Muscle layer of duodenum (tissue), 2 donors: Measurements from ENCODE around the gene TREH.
"Not testable (repeated sequence)": the region's sequence is repeated elsewhere in the genome, so short reads cannot be mapped to it uniquely, and the experiment has no call there.

Source experiments
- H3K27ac ChIP-seq: one replicate; pipeline ENCODE4 v1.7.0; 2013; ENCODE audit warnings: mild to moderate bottlenecking, low read length
- H3K27me3 ChIP-seq: one replicate; pipeline ENCODE4 v1.7.0; 2013; ENCODE audit warnings: low read depth, mild to moderate bottlenecking, control low read depth, low read length
- H3K36me3 ChIP-seq, 2 donors: one replicate each; pipeline ENCODE4 v1.7.0; 2013; ENCODE audit warnings: low read length in 2 of 2, control low read depth in 1 of 2, mild to moderate bottlenecking in 1 of 2; ENCODE audit not compliant: insufficient read depth in 2 of 2, control insufficient read depth in 1 of 2
- H3K4me1 ChIP-seq, 2 donors: one replicate each; pipeline ENCODE4 v1.7.0; 2013; ENCODE audit warnings: low read length in 2 of 2, mild to moderate bottlenecking in 2 of 2, control low read depth in 1 of 2, moderate library complexity in 1 of 2; ENCODE audit not compliant: insufficient read depth in 2 of 2, control insufficient read depth in 1 of 2
- H3K4me3 ChIP-seq, 2 donors: one replicate each; pipeline ENCODE4 v1.7.0; 2013; ENCODE audit warnings: low read length in 2 of 2, low read depth in 1 of 2, mild to moderate bottlenecking in 1 of 2
- H3K9me3 ChIP-seq, 2 donors: one replicate each; pipeline ENCODE4 v1.7.0; 2013; ENCODE audit warnings: low read length in 2 of 2, control low read depth in 1 of 2, mild to moderate bottlenecking in 1 of 2; ENCODE audit not compliant: control insufficient read depth in 1 of 2
- donor health status: healthy.

The TREH gene

DNA sequence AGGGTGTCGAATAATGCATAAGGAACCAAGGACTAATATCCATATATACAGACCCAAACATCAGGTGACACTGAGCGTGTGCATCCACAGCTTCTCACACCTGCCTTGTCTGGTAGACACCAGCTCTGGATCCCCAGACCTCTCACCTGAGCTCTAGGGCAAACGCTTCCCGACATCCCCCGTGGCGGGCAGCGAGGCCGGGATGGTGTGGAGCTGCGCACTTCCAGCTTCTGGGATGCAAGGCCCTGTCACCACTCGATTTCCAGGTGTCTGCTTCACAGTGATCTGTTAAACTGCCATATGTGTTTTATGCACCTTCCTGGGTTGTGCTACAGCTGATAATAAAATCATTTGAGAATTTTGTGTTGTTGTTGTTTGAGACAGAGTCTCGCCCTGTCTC, 15.3 kb upstream of the TREH start:
- no peaks in the 10 kb centered on the region for H3K36me3 ChIP-seq
- no peaks in the 10 kb centered on the region for H3K4me1 ChIP-seq
- H3K4me3 ChIP-seq, result no peak overlapping the region
- H3K9me3 ChIP-seq, result peaks cover 0 to under 1% of the 10 kb centered on the region in 2 donors
- no peaks in the 10 kb centered on the region for H3K27me3 ChIP-seq
- no peak overlapping the region for H3K27ac ChIP-seq

DNA sequence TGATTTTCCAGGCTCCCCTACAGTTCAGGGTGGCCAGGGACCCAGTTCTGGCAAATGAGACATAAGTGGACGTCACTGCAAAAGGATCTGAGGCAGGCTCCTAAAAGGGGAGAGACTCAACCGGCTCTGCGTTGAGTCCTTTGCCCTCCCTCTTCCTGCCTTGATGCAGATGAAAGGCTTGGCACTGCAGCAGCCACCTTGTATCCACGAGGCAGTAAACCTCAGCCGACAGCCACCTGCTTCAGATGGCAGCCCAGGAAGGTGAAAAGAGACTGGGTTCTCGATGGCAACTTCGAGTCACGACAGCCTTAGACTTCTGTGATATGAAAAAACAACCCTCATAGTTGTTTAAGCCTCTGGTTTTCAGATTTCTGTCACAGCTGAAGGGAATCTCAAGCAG, 14.7 kb upstream of the TREH start:
- Histone ChIP-seq H3K27ac (no peak overlapping the region), H3K36me3 (no peaks in the 10 kb centered on the region), H3K27me3 (no peaks in the 10 kb centered on the region), H3K4me3 (no peak overlapping the region), H3K4me1 (no peaks in the 10 kb centered on the region), H3K9me3 (no peaks in the 10 kb centered on the region)

- Histone ChIP-seq H3K27ac (no peak overlapping the region), H3K4me3 (no peak overlapping the region), H3K36me3 (no peaks in the 10 kb centered on the region), H3K4me1 (no peaks in the 10 kb centered on the region), H3K27me3 (no peaks in the 10 kb centered on the region), H3K9me3 (no peaks in the 10 kb centered on the region)
Measured at GRCh38 chr11:118691926-118692830, 12.7 kb upstream of the TREH start.

GRCh38 chr11:118690553-118691304, 11.3 kb upstream of the TREH start:
- H3K9me3 ChIP-seq, result no peaks in the 10 kb centered on the region
- no peaks in the 10 kb centered on the region for H3K27me3 ChIP-seq
- H3K4me3 ChIP-seq, result peak overlapping the region in 1 of 2 donors; percentile 59
- no peaks in the 10 kb centered on the region for H3K36me3 ChIP-seq
- H3K27ac ChIP-seq, result no peak overlapping the region
- no peaks in the 10 kb centered on the region for H3K4me1 ChIP-seq

- peak overlapping the region; percentile 83 for H3K27ac ChIP-seq
- no peaks in the 10 kb centered on the region for H3K27me3 ChIP-seq
- no peaks in the 10 kb centered on the region for H3K4me1 ChIP-seq
- H3K9me3 ChIP-seq, result no peaks in the 10 kb centered on the region
- H3K4me3 ChIP-seq, result peak overlapping the region; percentile 55 to 59
- H3K36me3 ChIP-seq, result no peaks in the 10 kb centered on the region
Measured at GRCh38 chr11:118689852-118690552, 10.6 kb upstream of the TREH start.

- no peak overlapping the region for H3K27ac ChIP-seq
- H3K36me3 ChIP-seq, result no peaks in the 10 kb centered on the region
- H3K4me3 ChIP-seq, result peak overlapping the region in 1 of 2 donors; percentile 59
- no peaks in the 10 kb centered on the region for H3K4me1 ChIP-seq
- no peaks in the 10 kb centered on the region for H3K9me3 ChIP-seq
- no peaks in the 10 kb centered on the region for H3K27me3 ChIP-seq
Measured at GRCh38 chr11:118689503-118689851, 10.0 kb upstream of the TREH start.

GRCh38 chr11:118688851-118689502, 9.5 kb upstream of the TREH start:
- Histone ChIP-seq H3K9me3 (no peaks in the 10 kb centered on the region), H3K36me3 (no peaks in the 10 kb centered on the region), H3K27ac (no peak overlapping the region), H3K4me1 (no peaks in the 10 kb centered on the region), H3K27me3 (no peaks in the 10 kb centered on the region), H3K4me3 (no peak overlapping the region)

- not testable (repeated sequence) for H3K4me3 ChIP-seq, H3K36me3 ChIP-seq, H3K4me1 ChIP-seq, H3K9me3 ChIP-seq, H3K27ac ChIP-seq, H3K27me3 ChIP-seq
Measured at GRCh38 chr11:118688339-118688738, 8.9 kb upstream of the TREH start.

DNA sequence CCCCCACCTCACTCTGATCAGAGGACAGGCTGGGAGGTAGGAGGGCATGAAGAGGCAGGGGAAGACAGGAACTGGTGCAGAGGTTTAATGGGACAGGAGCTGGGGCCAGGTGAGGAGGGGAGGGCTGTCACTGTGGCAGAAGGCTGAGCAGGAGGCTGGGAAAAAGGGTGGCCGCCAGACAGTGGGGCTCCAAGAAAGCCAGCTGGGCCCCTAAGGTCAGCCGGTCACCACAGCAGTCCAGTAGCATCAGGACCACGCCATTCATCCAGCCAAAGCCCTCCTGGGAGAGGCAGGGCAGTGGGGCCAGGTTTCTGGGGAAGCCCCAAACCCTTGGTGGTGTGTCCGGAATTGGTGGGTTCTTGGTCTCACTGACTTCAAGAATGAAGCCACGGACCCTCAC, 8.5 kb upstream of the TREH start:
- no peak overlapping the region for H3K4me3 ChIP-seq
- no peaks in the 10 kb centered on the region for H3K27me3 ChIP-seq
- H3K9me3 ChIP-seq, result no peaks in the 10 kb centered on the region
- no peaks in the 10 kb centered on the region for H3K4me1 ChIP-seq
- no peaks in the 10 kb centered on the region for H3K36me3 ChIP-seq
- no peak overlapping the region for H3K27ac ChIP-seq

DNA sequence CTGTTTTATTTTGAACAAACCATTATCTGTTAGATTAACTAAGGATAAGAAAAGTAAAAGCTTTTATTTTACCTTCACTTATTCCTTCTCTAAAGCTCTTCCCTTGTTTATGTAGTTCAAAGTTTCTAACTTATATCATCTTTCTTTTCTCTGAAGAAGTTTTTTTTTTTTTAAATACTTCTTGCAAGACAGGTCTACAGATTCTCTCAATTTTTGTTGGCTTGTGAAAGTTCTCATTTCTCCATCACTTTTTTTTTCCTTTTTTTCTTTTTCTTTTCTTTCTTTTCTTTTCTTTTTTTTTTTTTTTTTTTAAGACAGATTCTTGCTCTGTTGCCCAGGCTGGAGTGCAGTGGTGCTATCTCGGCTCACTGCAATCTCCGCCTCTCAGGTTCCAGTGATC, 4.7 kb upstream of the TREH start:
- Histone ChIP-seq H3K27ac (no peak overlapping the region), H3K9me3 (no peaks in the 10 kb centered on the region), H3K4me3 (no peak overlapping the region), H3K27me3 (no peaks in the 10 kb centered on the region), H3K4me1 (no peaks in the 10 kb centered on the region), H3K36me3 (no peaks in the 10 kb centered on the region)

GRCh38 chr11:118682939-118683338, 3.5 kb upstream of the TREH start:
- H3K4me3 ChIP-seq, H3K4me1 ChIP-seq, H3K27me3 ChIP-seq, H3K36me3 ChIP-seq, H3K27ac ChIP-seq, H3K9me3 ChIP-seq: not testable (repeated sequence)
